GM21737 (cell line): ENCODE data around the gene ATAD3A.
"Not testable (repeated sequence)": the region's sequence is repeated elsewhere in the genome, so short reads cannot be mapped to it uniquely, and the experiment has no call there.

Source experiments
- ATAC-seq: cut with Tn5 transposase; IDR thresholded peaks from one replicate; pipeline ENCODE4 v1.9.1; 2021; ENCODE audit warnings: mild to moderate bottlenecking, moderate library complexity; ENCODE audit not compliant: unreplicated experiment

Gene ATAD3A

DNA sequence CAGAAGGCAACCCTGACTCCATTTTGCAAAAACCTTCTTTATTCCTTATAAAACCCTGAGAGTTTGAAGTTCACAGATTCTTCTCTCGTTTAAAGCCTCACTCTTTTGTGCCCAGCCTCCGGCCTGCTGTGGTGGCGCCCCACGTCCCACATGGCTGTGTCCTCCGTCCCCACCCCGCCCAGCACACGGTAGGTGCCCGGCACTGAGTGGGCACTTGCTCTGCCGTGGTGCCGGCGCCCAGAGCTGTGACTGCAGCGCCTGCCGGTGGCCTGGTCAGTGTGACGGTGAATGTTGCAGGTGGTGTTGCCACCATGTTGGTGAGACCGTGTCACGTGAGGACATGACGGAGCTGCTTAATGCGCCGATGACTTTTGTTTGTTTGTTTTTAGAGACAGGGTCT lies 9.4 kb downstream of the ATAD3A start:
- no peak for ATAC-seq

DNA sequence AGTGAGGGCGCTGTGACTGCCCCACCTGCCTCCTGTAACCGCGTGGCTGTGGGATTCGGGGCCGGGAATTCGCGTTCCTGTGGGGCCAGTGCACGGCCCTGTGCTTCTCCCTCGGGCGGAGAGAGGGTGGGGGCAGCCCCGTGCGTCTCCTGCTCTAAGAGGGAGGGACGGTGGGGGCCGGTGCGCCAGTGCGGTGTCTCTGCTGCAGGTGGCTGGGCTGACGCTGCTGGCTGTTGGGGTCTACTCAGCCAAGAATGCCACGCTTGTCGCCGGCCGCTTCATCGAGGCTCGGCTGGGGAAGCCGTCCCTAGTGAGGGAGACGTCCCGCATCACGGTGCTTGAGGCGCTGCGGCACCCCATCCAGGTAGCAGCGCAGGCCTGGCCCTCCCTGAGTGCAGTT lies 10.6 kb downstream of the ATAD3A start:
- not testable (repeated sequence) for ATAC-seq

DNA sequence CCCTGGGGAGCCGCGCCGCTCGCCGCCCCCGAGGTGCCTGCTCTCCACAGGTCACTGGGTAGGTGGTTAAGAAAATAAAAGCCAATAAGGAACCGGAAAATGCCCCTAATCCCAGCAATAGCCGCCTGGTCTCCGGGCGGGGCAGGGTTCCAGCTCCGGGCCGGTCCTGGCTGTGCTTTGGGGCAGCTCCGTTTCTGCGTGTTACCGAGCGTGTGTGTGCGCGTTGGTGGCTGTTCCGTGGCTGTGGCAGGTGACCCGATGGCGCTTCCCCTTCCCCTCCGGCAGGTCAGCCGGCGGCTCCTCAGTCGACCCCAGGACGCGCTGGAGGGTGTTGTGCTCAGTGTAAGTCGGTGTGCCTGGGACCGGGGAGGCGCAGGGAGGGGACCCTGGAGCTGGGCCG lies 11.3 kb downstream of the ATAD3A start:
- ATAC-seq, result not testable (repeated sequence)

DNA sequence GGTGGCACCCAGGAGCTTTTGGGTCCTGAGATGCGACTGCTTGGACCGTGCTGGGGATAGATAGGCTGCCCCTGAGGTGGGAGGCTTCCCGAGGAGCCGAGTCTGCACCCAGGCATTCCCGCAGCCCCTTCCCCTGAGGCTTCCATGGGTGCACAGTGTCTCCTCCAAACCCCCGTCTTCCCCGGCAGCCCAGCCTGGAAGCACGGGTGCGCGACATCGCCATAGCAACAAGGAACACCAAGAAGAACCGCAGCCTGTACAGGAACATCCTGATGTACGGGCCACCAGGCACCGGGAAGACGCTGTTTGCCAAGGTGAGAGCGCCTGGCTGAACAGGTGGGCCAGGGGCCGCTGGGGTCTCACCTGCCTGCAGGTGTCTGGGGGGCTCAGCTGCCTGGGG lies 11.7 kb downstream of the ATAD3A start:
- ATAC-seq, result not testable (repeated sequence)

DNA sequence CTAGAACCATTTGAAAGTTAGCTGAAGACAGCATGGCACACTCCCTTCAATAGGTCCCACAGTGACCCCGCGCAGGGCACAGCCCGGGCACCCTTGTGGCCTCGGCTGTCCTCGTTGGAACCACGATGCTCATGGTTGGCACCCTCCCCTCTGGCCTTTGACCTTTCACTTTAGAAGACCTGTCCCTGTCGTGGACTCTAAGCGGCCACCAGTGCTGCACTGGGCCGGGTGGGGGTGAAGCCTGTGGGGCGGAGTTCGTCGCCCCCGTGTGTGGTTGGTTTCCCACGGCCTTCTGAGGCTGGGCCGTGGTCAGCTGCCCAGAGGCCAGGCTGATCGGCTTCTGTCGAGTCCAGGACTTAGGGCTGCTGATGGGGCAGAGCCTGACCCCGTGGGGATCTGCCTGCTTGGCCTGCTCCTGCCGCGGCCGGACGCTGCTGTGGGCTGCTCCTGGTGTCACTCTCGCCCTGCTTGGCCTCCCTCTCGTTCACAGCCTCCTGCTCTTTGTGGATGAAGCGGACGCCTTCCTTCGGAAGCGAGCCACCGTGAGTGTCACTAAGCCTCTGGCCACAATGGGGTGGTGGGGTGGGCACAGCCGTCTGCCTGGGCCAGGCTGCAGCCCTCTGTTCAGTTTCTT lies 12.9 kb downstream of the ATAD3A start:
- ATAC-seq, result not testable (repeated sequence)

DNA sequence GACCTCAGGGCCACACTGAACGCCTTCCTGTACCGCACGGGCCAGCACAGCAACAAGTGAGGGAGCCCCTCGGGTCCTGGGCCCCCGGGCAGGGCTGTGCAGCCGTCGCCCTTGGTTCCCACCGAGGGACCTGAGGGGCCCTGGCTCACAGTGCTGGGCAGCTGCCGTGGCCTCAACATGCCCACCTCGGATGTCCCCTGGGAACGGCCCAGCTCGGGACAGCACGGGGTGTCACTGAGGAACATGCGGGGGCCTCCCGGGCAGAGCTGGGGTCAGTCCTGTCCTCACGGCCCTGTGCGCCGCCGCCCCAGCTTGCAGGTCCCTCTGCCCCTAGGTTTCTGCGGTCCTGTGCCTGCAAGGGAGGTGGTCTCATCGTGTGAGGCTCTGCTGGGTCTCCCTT lies 14.5 kb downstream of the ATAD3A start:
- not testable (repeated sequence) for ATAC-seq

DNA sequence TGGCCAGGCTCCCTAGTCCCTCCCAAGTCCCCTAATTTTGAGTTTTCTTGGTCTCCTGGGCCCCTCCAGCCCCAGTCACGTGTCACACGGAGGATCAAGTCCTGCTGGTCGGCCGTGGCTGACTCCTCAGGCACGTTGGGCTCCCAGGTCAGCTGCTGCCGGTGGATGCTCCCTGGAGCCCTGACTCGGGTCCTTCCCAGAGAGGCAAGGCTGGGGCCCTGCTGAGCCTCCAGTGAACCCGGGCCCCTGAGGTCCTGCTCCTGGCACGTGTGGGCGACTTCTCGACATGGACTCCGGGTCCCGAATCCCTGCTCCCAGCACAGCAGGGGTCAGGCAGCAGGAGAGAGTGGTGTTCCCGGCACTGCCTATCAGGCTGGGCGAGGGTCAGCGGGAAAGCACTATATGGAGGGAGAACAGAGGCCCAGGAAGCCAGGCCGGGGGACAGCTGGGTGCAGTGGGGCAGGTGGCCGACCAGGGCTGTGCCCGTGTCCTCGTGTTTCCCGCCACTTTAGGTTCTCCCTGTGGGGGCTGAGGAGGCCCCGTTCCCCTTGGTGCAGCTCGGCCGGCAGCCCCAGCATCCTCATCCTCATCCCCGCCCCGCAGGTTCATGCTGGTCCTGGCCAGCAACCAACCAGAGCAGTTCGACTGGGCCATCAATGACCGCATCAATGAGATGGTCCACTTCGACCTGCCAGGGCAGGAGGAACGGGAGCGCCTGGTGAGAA lies 15.3 kb downstream of the ATAD3A start:
- no peak for ATAC-seq

DNA sequence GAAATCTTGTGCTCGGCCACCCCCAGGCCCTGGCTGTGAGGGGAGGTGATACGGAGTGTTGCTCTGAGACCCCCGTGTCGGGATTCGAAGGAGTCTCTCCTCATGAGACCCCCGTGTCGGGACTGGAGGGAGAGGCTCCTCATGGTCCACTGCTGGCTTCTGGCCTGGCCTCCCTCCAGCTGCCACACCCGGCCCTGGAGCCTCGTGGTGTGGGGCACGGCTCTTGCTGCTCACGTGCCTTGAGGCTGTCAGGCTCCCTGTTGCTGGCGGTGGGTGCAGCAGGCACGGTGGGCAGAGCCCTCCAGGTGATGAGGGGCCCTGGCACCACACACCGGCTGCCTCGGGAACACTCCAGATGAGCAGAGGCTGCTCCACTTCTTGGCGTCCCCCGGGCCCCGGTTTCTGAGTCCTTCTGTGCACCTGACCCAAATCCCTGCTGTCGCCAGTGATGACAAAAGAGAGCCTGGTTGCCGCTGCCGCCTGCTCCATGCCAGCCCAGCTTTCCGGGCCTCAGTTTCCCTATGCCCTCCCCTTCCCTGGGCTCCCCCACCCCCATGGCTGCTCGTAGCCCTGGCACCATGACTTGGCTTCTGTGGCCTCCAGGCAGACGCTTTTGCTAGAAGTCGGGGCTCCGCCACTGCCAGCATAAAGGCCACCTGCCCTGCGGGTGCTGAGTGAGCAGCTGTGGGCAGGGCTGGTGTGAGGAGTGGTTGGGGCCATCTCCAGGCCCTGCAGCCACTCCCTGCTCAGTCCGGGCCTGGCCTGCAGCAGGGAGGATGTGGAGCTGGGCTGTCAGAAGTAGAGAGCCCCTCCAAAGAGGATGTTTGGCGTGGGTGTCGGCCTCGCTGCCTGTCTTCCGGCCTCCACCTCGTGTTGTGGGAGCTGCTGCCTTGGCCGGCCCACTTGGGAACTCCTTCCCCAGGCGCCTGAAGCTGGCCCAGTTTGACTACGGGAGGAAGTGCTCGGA lies 16.6 kb downstream of the ATAD3A start:
- ATAC-seq, result no peak

DNA sequence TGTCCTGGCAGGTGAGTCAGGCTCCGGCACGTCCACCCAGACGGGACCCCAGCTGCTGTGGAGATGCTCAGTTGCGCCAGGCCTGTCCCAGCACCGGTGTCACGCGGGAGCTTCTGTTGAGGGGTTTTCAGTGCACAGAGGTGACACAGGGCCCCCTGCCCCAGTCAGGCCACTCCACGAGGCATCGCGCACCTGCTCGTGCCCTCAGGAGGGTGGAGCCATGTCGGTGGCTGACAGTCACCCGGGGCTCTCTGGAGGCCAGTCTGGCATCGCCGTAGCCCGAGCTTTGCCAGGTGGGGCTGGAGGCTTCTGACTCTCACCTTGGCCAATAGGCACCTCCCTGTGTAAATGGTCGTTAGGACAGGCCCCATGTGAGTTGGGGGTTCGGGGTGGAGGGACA lies 17.4 kb downstream of the ATAD3A start:
- ATAC-seq, result no peak

DNA sequence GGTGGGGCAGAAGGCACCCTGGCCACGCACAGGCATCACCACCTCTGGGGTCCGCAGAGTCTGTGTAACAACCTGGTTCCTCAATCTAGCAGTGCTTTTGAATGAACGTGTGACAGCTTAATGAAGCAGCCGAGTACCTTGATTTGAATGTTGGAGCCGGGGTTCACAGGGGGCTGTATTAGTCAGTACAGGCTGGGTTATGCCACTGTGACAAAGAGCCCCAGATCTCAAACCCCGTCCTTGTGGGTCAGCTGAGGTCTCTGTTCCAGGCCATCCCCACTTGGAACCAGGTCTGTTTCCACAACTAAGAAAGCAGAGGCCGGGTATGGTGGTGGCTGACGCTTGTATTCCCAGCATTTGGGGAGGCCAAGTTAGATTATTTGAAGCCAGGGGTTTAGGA lies 18.0 kb downstream of the ATAD3A start:
- no peak for ATAC-seq

DNA sequence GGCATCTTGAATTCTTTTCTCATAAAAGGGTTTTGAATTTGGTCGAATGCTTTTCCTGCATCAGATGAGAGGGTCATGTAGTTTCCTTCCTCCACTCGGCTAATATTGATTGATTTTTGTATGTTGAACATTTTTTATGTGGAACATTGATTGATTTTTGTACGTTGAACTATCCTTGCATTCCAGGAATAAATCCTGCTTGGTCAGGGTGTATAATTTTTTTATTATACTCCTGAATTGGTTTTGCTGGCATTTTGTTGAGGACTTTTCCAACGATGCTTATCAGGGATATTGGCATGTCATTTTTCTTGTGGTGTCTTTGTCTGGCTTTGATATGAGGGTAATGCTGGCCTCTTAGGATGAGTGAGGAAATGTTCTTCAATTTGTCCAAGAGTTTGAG lies 20.0 kb downstream of the ATAD3A start:
- ATAC-seq, result no peak

DNA sequence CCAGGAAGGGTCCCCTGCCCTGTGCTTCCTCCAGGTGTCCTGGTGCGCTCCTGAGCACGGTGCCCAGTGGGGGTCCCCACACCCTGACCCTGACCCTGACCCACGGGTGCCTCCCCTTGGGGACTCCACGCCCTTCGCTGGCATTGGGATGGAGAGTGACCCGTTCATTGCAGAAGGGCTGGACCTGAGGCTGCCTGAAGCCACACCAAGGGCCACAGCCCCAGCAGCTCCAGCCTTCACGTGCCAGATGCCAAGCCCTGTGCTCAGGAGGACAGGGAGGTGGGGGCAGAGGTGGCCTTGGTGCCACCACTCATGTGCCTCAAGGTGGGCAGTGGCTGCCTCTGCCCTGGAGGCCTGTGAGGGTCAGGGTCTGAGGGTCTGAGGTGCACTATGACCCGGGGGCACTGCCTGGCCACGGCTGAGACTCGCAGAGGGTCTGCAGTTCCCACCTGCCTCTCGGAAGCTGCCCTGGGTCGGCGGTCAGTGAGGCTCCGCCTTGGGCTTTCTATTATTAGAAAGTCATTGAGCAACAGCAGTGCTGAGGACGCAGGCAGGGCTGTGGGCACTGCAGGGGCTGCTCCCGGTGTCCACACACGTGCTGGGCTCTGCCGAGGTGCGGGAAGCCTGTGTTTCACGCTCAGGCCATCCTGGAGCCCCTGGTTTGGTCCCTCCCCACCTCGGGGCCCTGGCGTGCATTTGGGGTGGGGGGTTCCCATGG lies 21.4 kb downstream of the ATAD3A start:
- ATAC-seq, result not testable (repeated sequence)

DNA sequence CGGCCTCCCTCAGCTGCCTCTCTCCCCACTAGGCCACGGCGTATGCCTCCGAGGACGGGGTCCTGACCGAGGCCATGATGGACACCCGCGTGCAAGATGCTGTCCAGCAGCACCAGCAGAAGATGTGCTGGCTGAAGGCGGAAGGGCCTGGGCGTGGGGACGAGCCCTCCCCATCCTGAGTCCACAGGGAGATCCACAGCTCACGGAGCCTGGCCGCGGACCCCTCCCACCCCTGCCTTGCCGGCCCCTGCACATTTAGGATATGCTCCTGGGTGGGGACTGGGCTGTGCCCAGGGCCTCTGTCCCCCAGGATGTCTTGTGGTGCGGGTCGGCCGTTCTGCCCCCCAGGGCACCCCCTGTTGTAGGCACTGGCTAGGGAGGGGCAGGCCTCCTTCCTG lies 21.9 kb downstream of the ATAD3A start:
- not testable (repeated sequence) for ATAC-seq

DNA sequence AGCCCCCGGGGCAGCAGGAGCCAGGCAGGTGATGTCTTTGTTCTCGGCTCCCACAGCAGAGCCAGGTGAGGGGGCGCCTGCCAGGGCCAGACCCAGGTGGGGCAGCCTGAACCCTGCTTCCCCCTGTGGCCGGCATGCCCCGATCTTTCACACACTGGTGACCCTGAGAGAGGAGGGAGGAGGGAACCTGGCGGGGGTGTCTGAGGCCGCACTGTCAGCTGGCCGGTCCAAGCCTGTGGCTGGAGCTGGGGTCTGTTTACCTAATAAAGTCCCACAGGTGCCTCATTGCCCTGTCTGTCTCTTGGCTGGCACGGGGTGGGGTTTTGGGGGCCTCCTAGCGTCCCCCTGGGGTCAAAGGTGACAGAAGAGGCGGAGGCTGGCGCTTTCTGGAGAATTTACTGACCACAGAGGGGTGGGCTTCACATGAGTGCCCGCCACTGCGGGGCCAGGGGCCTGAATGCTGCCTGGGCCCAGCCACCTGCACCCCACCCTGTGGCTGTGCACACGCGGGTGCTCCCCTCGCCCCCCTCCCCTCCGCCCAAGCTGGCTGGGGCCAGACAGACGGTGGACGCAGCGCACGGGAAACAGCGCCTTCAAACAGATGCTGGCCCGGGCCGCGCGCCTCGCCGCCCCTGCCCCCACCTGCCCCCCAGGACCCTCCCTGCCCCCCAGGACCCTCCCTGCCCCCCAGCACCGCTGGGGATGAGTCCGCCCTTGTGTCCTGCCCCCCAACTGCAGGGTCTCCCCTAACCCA lies 22.6 kb downstream of the ATAD3A start:
- ATAC-seq, result no peak

DNA sequence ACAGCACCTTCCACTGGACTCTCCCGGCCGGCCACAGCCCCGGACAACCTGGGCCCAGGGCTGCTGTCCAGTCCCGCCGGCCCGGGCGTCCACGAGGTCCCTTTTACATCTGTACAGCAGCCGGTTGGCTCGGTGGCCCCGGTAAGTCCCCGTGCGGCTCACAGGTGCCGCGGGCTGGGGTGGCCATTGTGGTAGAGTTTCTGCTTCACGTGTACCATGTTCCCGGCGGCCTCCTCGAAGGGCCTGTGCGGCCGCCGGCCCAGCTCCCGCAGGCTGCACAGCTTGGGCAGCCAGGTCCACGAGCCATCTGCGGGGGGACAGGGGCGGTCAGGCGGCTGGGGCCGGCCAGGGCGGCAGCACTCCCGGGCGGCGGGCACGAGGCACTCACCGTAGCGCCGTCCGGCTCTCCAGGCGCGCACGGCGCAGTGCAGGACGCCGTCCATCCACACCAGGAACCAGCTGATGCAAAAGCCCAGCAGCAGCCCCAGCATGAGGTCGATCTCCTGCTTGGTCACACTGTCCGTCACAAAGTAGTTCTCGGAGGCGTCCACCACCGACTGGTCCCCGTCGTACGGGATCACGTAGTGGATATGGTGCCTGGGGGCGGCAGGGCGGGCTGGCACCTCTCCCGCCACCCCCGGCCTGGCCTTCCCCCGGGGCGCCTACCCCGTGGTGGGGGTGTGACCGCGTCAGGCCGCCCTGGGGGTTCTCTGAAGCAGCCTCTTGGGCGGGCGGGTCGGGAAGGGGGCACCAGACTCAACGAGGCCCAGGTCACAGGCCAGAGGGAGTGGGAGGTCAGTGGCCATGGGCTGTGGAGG lies 23.4 kb downstream of the ATAD3A start:
- no peak for ATAC-seq

DNA sequence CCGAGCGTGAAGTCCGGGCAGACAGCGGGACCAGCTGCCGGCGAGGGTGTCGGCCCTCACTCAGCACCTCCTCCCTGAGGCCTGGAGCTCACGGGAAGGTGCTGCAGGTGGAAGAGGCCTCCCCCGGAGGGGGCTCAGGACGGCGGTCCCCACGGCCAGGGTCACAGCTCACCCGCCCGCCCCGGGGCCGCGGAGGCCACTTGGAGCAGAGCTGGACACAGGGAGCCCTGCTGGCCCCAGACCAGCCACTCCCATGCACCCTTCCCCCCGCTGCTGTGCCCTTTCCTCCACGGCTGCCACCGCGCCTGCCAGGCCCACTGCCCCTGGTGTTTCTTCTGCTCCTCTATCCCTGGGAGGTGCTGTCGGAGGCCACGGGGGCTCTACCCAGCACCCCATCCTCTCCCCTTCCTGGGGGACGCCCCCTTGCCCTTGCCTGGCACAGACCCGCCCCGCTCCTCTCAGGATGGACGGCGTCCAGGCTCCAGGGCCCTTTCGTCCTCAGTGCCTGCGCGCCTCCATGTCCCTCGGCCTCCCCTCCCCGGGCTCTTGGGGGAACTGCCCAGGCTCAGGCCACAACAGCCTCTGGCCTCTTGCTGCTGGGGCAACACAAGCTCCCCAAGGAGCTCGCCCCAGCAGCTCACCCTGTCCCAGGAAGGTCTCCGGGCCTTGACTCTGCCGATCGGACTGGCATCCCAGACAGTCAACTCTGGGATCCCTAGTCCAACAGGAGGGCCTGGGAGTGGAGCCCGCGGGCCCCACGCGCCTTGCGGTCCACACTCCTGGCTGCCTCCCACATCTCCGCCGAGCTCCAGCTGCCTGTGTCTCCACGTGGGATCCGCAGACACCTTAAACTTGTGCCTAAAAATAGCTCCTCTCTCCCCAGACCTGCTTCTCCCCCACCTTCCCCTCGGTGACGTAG lies 24.3 kb downstream of the ATAD3A start:
- no peak for ATAC-seq

DNA sequence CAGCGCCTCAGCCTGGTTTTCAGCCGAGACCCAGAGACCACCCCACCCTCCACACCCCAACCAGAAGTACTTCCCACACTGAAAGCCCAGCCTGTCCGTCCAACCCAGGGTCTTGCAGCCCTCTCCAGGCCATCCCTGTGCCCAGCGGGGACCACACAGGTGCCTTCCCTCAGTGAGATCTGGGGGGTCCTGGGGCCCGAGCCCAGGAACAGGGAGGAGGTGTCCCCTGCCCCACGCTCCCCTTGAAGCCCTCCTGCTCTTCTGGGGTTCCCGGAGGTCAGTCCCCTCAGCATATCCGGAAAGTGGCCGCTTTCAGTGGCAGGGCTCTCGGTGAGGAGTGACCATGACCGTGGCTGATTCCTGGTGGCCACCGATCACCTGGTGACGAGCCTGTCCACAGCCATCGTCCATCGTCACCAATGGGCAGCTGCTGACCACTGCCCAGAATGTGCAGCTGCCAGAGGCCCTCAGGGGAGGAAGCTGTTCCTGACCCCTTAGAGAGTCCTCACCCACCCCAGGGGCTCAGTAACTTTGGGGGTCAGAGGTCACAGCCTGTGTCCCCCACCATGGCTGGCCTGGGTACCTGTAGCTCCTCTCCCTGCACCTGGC lies 25.1 kb downstream of the ATAD3A start:
- no peak for ATAC-seq
